ENCODE results near the gene HDAC7.

DNA sequence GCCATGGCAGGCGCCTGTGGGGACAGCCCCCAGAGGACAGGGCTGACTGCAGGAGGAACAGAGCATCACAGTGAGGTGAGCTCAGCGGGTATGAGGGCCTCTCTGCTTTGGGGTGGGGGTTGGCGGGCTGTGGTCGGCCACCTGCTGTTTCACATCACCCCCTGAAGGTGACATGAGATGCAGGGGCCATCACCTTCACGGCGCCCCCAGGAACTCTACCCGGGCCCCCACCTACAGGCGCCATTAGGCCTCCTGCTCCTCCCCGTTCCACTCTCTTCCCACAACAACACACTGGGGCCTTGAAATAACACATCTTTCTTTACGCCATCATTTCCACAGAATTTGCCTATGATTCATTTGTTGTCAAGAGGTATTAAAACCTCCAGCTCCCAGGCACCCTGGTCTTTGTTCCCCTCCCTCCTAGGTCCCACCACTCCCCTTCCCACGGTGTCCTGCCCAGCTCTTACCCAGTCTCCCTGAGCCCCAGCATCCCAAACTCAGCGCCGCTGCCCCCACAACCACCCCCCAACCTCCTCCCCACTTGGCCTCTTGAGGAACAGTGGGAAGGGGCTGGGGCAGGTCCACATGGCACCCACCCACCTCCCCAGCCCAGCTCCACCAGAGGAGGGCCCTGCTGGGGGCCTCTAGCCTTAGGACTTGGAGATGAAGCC, 12.7 kb upstream of the HDAC7 start:
- TF ChIP-seq, protein P1, sequence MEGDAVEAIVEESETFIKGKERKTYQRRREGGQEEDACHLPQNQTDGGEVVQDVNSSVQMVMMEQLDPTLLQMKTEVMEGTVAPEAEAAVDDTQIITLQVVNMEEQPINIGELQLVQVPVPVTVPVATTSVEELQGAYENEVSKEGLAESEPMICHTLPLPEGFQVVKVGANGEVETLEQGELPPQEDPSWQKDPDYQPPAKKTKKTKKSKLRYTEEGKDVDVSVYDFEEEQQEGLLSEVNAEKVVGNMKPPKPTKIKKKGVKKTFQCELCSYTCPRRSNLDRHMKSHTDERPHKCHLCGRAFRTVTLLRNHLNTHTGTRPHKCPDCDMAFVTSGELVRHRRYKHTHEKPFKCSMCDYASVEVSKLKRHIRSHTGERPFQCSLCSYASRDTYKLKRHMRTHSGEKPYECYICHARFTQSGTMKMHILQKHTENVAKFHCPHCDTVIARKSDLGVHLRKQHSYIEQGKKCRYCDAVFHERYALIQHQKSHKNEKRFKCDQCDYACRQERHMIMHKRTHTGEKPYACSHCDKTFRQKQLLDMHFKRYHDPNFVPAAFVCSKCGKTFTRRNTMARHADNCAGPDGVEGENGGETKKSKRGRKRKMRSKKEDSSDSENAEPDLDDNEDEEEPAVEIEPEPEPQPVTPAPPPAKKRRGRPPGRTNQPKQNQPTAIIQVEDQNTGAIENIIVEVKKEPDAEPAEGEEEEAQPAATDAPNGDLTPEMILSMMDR (IDR thresholded peaks at IDR 0.05; ENCODE audit: poor library complexity), result no peak
- TF ChIP-seq EZH2 (IDR thresholded peaks at IDR 0.05; ENCODE audit: borderline replicate concordance) (no peak), EZH2phosphoT487 (IDR thresholded peaks at IDR 0.05; ENCODE audit: low read depth, severe bottlenecking, unreplicated experiment) (no peak)

Data from hepatocyte (in vitro differentiated cells).